Stimulated activated CD8-positive, alpha-beta memory T cell treated with anti-CD3 and anti-CD28 coated beads, Interleukin-2, amount 100 ng/mL, for 1 hour (primary cell): ENCODE measurements around the gene ZSCAN10.
"Not testable (repeated sequence)": the region's sequence is repeated elsewhere in the genome, so short reads cannot be mapped to it uniquely, and the experiment has no call there.

Source experiments
- DNase-seq, 2 donors: peaks; one replicate each; pipeline ENCODE4 v3.0.0-alpha.2; 2020; ENCODE audit warnings: low read depth in 2 of 2

Gene ZSCAN10

GRCh38 chr16:3085868-3086595 is 13.1 kb downstream of the ZSCAN10 start:
- no peak for DNase-seq

- no peak for DNase-seq
These were observed 14.0 kb downstream of the ZSCAN10 start for GRCh38 chr16:3084969-3085670.

- no peak for DNase-seq
These were observed 14.6 kb downstream of the ZSCAN10 start for GRCh38 chr16:3084491-3084890.

- DNase-seq, result not testable (repeated sequence)
These were observed 15.7 kb downstream of the ZSCAN10 start for GRCh38 chr16:3083408-3083807.

- DNase-seq, result not testable (repeated sequence)
These were observed 17.1 kb downstream of the ZSCAN10 start for GRCh38 chr16:3081957-3082356.

- DNase-seq, result no peak
These were observed 19.1 kb downstream of the ZSCAN10 start for GRCh38 chr16:3080024-3080423.

GRCh38 chr16:3076577-3076976 is 22.5 kb downstream of the ZSCAN10 start:
- no peak for DNase-seq

- DNase-seq, result not testable (repeated sequence)
These were observed 23.1 kb downstream of the ZSCAN10 start for GRCh38 chr16:3075946-3076345.

GRCh38 chr16:3075523-3075915 is 23.6 kb downstream of the ZSCAN10 start:
- DNase-seq, result no peak

GRCh38 chr16:3074860-3075522 is 24.1 kb downstream of the ZSCAN10 start:
- DNase-seq, result peak; percentile 58 to 61

GRCh38 chr16:3073448-3073847 is 25.6 kb downstream of the ZSCAN10 start:
- no peak for DNase-seq

GRCh38 chr16:3072576-3073263 is 26.4 kb downstream of the ZSCAN10 start:
- DNase-seq, result not testable (repeated sequence)

- DNase-seq, result not testable (repeated sequence)
These were observed 26.9 kb downstream of the ZSCAN10 start for GRCh38 chr16:3072148-3072547.

GRCh38 chr16:3071655-3072054 is 27.4 kb downstream of the ZSCAN10 start:
- DNase-seq, result no peak

GRCh38 chr16:3070608-3071111 is 28.4 kb downstream of the ZSCAN10 start:
- DNase-seq, result no peak

- DNase-seq, result not testable (repeated sequence)
These were observed 29.9 kb downstream of the ZSCAN10 start for GRCh38 chr16:3069146-3069545.

- DNase-seq, result no peak
These were observed 30.6 kb downstream of the ZSCAN10 start for GRCh38 chr16:3068487-3068886.

- no peak for DNase-seq
These were observed 32.7 kb downstream of the ZSCAN10 start for GRCh38 chr16:3066440-3066748.

- DNase-seq, result no peak
These were observed 33.2 kb downstream of the ZSCAN10 start for GRCh38 chr16:3065742-3066439.

- DNase-seq, result peak; percentile 38 to 54
These were observed 33.9 kb downstream of the ZSCAN10 start, which contains the start of gene IL32 for GRCh38 chr16:3065069-3065741. TSS of gene IL32 (plus strand) at chr16:3065640. CDS start at chr16:3065812, 172 bp downstream.
